CD4-positive, alpha-beta T cell treated with Interleukin-1 beta for 1 hour (primary cell): Measurements from ENCODE around the gene LIPC.

ENCODE experiments used
- DNase-seq, 2 donors: peaks; one replicate each; pipeline ENCODE4 v3.0.0-alpha.2; 2020 to 2022

LIPC gene

GRCh38 chr15:58520936-58521292 is 89.1 kb downstream of the LIPC start:
- no peak for DNase-seq

GRCh38 chr15:58521293-58521991 is 89.7 kb downstream of the LIPC start:
- peak in 1 of 2 donors; percentile 75 for DNase-seq

- DNase-seq = no peak
These were observed 90.6 kb downstream of the LIPC start for GRCh38 chr15:58522391-58522790.

- no peak for DNase-seq
These were observed 91.1 kb downstream of the LIPC start for GRCh38 chr15:58522865-58523264.

GRCh38 chr15:58523634-58524033 is 91.8 kb downstream of the LIPC start:
- no peak for DNase-seq

- DNase-seq = no peak
These were observed 92.5 kb downstream of the LIPC start for GRCh38 chr15:58524247-58524646.

- no peak for DNase-seq
These were observed 94.2 kb downstream of the LIPC start for GRCh38 chr15:58525991-58526421.

- DNase-seq = no peak
These were observed 94.9 kb downstream of the LIPC start for GRCh38 chr15:58526647-58527192.

GRCh38 chr15:58527573-58528187 is 95.9 kb downstream of the LIPC start:
- no peak for DNase-seq

GRCh38 chr15:58528188-58528870 is 96.5 kb downstream of the LIPC start:
- no peak for DNase-seq

- DNase-seq = no peak
These were observed 97.2 kb downstream of the LIPC start for GRCh38 chr15:58529041-58529440.

GRCh38 chr15:58530056-58530590 is 98.3 kb downstream of the LIPC start:
- DNase-seq = no peak

GRCh38 chr15:58532126-58532525 is 100.3 kb downstream of the LIPC start:
- no peak for DNase-seq

GRCh38 chr15:58534556-58534955 is 102.8 kb downstream of the LIPC start:
- DNase-seq = no peak

- no peak for DNase-seq
These were observed 103.5 kb downstream of the LIPC start for GRCh38 chr15:58535337-58535736.

GRCh38 chr15:58535894-58536293 is 104.1 kb downstream of the LIPC start:
- no peak for DNase-seq

- no peak for DNase-seq
These were observed 104.6 kb downstream of the LIPC start for GRCh38 chr15:58536414-58536813.

GRCh38 chr15:58537033-58537432 is 105.2 kb downstream of the LIPC start:
- DNase-seq = no peak

- DNase-seq = no peak
These were observed 106.5 kb downstream of the LIPC start for GRCh38 chr15:58538225-58538727.

GRCh38 chr15:58538901-58539300 is 107.1 kb downstream of the LIPC start:
- DNase-seq = no peak

GRCh38 chr15:58539548-58539947 is 107.8 kb downstream of the LIPC start:
- DNase-seq = no peak

GRCh38 chr15:58541410-58542087 is 109.8 kb downstream of the LIPC start:
- no peak for DNase-seq
